Stimulated activated CD4-positive, alpha-beta T cell treated with anti-CD3 and anti-CD28 coated beads, Interleukin-15, amount 100 ng/mL, for 1 hour (primary cell): Measurements from ENCODE around the gene TTC28.
"Not testable (repeated sequence)": the region's sequence is repeated elsewhere in the genome, so short reads cannot be mapped to it uniquely, and the experiment has no call there.

Source experiments
- DNase-seq, 2 donors: peaks; one replicate each; pipeline ENCODE4 v3.0.0-alpha.2; 2020; ENCODE audit warnings: low read depth in 1 of 2, low spot score in 1 of 2

The TTC28 gene

DNA sequence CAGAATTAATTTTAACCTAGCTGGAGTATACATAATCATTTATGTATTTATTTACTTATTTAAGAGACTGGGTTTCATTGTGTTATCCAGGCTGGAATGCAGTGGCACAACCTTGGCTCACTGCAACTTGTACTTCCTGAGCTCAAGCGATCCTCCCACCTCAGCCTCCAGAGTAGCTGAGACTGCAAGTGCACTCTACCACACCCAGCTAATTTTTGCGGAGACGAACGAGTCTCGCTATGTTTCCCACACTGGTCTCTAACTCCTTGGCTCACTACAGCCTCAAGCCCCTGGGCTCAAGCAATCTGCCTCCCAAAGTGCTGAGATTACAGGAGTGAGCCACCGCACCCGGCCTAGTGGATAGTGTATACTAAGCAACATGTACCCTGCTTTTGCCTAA lies 1.5 kb downstream of the TTC28 start:
- DNase-seq = not testable (repeated sequence)

DNA sequence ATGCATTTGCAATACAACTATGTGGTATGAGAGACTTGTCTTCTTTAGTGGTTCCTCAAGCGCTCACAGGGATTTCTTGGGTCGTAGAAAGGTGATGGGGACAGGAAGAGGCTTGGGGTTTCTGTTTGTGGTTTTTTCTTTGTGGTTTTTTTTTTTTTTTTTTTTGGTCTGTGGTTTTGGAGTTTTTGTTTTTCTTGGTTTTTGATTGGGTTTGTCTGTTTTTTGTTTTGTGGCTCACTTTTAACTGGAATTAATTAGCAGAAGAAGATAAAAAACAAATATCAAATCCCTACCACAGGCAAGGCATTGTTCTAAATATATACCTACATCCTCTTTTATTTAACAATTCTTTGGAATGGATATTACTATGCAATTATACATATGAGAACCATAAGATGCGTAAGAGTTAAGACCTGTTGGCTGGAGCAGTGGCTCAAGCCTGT lies 5.5 kb downstream of the TTC28 start:
- DNase-seq = no peak

DNA sequence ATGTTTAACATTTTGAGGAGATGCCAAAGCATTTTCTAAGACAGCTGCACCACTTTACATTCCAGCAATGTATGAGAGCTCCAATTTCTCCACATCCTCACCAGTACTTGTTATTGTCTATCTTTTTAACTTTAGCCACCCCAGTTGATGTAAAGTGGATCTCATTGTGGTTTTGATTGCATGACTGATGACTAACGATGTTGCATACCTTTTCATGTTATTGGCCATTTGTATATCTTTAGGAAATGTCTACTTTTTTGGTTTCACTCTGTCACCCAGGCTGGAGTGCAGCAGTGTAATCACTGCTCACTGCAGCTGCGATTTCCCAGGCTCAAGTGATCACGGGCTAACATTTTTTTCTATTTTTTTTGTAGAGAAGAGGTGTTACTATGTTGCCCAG lies 8.9 kb downstream of the TTC28 start:
- no peak for DNase-seq

DNA sequence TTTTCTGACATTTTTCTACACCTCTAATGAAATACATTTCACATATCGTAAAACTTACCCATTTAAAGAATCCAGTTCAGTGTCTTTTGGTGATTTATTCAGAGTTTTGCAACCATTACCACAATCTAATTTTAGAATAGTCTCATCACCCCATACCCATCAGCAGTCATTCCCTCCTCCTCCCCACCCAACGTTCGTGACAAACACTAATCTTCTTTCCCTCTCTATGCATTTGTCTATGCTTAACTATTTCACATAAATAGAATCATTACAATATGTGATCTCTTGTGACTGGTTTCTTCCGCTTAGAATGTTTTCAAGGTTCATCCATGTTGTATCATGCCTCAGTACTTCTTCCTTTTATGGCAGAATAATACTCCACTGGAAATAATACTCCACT lies 9.5 kb downstream of the TTC28 start:
- DNase-seq = no peak

DNA sequence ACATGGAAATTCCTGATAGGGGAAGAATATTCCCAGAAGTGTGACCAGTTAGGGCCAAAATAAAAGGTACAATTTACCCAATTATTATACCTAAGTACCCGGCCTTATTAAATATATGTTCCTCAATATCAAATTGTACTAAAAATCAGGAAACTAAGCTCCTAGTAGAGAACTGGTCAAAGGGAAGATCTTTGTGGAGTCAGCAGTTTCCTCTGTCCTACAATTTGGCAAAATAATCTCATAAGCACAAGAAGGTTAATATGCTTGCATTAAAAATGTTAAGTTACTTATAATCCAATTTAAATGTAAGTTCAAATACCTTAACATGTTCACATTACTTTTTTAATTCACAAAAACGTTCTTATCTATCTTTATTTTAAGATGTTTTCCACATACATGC lies 10.3 kb downstream of the TTC28 start:
- DNase-seq = no peak

DNA sequence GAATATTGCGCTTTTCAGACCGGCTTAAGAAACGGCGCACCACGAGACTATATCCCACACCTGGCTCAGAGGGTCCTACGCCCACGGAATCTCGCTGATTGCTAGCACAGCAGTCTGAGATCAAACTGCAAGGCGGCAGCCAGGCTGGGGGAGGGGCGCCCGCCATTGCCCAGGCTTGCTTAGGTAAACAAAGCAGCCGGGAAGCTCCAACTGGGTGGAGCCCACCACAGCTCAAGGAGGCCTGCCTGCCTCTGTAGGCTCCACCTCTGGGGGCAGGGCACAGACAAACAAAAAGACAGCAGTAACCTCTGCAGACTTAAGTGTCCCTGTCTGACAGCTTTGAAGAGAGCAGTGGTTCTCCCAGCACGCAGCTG lies 16.1 kb downstream of the TTC28 start:
- DNase-seq = not testable (repeated sequence)

DNA sequence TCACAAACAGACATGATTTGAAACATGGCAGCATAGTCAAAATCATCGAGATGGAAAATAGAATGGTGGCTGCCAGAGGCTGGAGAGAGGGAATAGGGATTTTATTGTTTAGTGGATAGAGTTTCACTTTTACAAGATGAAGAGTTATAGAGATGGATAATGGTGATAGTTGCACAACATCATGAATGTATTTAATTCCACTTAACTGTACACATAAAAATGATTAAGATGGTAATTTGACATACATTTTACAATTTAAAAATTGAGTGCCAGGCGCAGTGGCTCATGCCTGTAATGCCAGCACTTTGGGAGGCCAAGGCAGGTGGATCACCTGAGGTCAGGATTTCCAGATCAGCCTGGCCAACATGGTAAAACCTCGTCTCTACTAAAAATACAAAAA lies 21.2 kb downstream of the TTC28 start:
- no peak for DNase-seq

DNA sequence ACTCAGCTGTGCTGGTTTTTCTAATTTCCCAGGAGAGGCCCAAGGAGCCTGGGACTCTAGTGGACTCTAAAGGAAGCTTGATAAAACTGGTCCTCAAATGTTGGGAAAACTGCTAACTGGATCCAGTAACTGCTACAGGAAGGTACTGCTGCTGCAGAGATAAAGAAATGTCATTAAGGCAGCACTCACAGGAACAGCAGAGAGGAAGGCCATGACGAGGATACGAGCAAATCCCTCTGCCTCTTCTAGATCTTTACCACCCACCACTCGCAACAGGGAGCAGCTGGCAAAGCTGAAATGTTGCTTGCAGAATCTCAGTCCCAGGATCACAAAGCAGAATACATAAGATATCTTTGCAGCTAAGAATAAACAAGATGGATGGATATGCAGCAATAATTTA lies 23.5 kb downstream of the TTC28 start:
- no peak for DNase-seq

DNA sequence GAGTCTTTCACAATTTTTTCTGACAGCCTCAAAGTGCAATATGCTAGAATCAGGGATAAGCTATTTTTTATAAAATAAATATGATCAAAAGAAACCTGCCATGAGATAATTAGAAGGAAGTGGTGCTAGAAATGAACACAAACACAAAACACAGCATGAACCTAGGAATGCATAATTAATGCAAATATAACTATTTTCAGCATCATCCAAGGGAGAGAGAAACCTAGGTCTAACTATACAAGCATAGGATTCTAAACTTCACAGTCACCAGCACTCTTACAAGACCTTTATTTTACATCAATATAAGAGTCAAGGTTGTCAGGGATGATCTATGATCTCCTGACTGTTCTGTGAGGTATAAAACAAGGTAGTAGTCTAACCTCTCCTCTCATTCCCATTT lies 29.2 kb downstream of the TTC28 start:
- no peak for DNase-seq

DNA sequence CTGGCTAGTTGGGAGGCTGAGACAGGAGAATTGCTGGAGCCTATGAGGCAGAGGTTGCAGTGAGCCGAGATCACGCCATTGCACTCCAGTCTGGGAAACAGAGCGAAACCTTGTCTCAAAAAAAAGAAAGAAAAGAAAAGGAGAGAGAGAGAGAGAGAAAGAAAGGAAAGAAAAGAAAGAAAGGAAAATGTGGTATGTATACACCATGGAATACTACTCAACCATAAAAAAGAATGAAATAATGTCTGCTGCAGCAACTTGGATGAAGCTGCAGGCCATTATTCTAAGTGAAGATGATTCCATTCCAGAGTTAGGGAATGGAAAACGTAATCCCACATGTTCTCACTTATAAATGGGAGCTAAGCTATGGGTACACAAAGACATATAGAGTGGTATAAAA lies 30.8 kb downstream of the TTC28 start:
- no peak for DNase-seq

DNA sequence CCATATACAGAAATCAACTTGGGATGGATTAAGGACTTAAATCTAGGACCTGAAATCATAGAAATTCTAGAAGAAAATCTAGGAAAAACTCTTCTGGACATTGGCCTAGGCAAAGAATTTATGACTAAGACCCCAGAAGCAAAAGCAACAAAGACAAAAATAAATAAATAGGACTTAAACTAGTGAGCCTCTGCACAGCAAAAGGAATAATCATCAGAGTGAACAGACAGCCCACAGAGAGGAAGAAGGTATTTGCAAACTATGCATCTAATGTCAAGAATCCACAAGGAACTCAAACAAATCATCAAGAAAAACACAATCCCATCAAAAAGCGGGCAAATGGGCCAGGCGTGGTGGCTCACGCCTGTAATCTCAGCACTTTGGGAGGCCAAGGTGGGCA lies 32.4 kb downstream of the TTC28 start:
- DNase-seq = no peak

DNA sequence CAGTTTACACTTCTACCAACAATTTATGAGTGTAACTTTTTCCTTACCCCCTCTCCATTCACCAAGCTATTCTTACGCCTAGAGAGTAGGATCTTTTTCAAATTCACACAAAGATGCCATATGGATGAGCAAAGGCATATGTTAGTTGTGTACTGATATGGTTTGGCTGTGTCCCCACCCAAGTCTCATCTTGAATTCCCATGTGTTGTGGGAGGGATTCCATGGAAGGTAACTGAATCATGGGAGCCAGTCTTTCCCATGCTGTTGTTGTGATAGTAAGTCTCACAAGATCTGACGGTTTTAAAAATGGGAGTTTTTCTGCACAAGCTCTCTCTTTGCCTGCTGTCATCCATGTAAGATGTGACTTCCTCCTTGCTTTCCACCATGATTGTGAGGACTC lies 40.3 kb downstream of the TTC28 start:
- DNase-seq = no peak

DNA sequence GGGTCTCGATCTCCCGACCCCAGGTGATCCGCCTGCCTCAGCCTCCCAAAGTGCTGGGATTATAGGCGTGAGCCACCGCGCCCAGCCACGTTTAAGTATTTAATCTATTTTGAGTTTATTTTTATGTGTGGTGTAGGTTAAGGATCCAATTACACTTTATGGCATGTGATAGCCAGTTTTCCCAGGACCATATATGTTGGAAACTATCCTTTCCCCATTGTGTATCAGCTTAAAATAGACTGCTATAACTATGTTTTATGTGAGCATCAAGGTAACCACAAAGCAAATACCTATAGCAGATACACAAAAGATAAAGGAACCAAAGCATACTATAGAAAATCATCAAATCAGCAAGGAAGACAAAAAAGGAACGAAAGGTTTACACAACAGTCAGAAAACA lies 42.4 kb downstream of the TTC28 start:
- DNase-seq = no peak

DNA sequence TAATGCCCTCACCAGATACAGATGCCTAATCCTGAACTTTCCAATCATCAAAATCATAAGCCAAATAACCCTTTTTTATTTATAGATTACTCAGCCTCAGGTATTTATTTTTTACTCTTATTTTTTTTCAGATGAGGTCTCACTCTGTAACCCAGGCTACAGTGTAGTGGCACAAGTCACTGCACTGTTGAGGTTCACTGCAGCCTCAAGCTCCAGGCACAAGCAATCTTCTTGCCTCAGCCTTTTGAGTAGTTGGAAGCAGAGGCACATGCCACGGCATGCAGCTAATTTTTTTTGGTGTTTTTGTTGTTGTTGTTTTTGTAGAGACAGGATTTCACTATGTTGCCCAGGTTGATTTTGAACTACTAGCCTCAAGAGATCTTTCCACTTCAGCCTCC lies 49.5 kb downstream of the TTC28 start:
- no peak for DNase-seq

DNA sequence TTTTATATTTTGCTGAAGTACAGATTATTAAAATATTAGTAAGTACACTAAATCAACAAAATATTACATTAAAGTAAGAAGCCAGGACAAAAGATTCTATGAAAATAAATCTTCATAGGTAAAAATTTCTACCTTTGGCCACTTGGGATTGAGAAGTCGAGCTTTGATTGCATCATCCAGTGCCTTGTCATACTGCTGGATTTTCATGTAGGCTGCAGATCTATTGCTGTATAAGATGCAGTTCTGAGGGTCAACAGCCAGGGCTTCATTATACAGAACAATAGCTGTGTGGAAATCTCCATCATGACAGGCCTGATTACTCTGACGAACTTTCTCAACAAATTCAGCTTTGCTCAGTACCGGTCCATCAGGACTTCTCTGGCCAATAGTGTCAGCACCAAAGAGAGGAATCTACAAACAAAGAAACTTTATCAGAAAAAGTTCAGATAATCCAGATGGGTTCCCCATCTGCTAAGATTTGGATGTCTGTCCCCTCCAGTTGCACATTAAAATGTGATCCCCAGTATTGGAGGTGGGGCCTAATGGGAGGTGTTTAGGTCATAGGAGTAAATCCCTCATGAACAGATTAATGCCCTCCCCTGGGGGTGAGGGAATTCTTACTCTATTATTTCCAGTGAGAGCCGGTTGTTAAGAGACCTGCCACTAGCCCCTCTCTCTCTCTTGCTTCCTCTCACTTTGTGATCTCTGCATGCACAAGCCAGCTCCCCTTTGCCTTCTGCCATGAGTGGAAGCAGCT lies 50.0 kb downstream of the TTC28 start:
- no peak for DNase-seq

DNA sequence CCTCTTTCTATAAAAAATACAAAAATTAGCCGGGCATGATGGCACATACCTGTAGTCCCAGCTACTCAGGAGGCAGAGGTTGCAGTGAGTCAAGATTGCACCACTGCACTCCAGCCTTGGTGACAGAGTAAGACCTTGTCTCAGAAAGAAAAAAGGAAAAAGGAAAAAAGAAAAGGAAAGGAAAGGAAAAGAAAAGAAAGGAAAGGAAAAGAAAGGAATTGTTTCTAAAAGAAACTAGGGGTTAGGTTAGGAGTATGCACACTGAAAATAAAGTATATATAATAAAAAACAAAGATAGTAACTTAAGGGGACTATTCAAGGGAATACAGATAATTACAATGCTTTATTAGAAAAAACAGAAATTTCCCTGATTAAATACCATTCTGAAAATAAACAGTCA lies 50.9 kb downstream of the TTC28 start:
- no peak for DNase-seq

DNA sequence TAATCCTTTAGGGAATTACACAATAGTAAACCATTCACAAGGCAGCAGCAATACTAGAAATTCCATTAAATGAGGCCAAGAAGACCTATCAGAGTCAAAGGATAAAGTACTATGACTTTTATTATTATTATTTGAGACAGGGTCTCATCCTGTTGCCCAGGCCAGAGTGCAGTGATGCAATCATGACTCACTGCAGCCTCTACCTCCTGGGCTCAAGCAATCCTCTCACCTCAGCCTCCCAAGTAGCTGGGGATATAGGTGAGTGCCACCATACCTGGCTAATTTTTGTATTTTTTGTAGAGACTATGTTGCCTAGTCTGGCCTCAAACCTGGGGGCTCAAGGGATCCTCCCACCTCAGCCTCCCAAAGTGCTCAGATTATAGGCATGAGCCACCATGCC lies 51.8 kb downstream of the TTC28 start:
- no peak for DNase-seq

DNA sequence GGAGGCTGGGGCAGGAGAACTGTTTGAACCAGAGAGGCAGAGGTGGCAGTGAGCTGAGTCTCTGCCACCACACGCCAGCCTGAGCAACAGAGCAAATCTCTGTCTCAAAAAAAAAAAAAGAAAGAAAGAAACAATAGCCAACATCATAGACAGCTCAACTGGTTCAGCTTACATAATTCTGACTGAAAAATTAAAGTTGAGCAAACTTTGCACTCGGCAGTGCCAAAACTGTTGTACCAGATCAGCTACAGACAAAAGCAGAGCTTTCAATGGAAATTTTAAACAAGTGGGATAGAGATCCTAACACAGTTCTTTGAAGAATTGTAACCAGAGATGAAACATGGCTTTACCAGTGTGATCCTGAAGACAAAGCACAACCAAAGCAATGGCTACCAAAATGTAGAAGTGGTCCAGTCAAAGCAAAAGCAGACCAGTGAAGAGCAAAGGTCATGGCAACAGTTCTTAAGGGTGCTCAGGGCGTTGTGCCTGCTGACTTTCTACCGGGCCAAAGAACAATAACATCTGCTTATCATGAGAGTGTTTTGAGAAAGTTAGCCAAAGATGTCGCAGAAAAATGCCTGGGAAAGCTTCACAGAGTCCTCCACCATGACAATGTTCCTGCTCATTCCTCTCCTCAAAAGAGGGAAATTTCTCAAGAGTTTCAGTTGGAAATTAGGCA lies 59.3 kb downstream of the TTC28 start:
- DNase-seq = no peak

DNA sequence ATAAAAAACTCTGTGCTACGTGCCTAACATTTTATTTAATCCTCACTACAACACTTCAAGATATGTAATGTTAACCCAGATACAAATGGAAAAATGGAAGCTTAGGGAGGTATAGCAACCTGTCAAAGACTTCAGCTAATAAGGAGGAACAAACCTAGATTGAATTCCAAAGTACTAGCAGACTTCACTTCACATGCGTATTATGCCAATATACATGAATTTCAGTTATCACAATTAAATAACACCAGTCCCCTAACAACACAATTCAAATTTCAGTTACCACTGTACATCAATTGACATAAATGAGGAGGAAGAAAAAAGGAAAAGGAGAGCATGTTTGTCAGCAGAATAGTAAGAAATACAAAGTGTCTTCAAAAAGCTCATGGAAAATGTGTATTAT lies 60.4 kb downstream of the TTC28 start:
- no peak for DNase-seq

DNA sequence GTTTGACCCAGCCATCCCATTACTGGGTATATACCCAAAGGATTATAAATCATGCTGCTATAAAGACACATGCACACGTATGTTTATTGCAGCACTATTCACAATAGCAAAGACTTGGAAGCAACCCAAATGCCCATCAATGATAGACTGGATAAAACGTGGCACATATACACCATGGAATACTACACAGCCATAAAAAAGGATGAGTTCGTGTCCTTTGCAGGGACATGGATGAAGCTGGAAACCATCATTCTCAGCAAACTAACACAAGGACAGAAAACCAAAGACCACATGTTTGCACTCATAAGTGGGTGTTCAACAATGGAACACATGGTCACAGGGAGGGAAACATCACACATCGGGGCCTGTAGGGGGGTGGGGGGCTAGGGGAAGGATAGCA lies 64.2 kb downstream of the TTC28 start:
- DNase-seq = not testable (repeated sequence)

DNA sequence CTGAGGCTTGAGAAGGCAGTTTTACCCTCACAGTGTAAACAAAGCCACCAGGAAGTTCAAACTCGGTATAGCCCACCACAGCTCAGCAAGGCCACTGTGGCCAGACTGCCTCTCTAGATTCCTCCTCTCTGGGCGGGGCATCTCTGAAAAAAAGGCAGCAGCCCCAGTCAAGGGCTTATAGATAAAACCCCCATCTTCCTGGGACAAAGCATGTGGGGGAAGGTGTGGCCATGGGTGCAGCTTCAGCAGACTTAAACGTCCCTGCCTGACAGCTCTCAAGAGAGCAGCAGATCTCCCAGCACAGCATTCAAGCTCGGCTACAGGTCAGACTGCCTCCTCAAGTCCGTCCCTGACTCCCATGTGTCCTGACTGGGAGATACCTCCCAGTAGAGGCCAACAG lies 69.7 kb downstream of the TTC28 start:
- no peak for DNase-seq

DNA sequence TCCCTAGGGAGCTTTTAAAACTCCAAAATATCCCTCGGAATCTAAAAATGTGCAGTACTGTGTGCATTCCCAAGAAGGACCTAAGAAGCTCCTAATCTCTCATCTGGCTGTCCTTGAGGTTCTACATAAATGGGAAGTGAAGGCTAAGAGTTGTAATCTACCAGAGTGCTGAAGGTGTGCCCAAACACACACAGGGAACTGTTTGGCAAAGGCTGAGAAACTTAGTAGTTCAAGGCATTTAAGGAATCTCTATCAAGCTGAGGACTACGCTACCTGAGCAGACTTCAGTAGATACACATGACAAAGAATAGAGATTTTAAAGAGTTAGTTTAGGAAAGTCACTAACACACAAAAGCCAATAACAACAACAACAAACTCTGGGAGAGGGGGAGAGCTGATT lies 71.1 kb downstream of the TTC28 start:
- no peak for DNase-seq

DNA sequence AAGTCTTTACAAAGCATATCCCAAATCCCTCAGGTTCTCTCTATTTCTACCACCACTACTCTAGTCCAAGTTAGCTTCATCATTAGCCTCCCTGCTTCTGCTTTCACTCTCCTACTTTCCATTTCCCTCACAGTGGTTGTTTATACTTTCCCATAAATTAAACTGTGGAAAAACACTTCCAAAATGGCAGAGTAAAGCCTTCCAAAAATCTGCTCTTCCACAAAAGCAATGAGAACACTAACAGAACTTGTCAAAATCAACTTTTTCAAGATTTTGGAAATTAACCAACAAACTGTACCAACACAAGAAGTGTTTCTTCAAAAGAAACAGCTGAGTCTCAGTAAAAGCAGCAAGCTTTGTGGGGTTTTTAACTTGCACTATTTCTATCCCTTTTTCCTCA lies 71.8 kb downstream of the TTC28 start:
- no peak for DNase-seq
